Naive B cell (primary cell): Measurements from ENCODE around the gene YAF2. TPM values are rescaled to one million over a fixed set of nuclear protein-coding genes. Genes with fewer than 3 reads are reported as not detected.

Experiments
- ATAC-seq, 2 donors: fragments of 150-1000 bp; cut with Tn5 transposase; 2 replicates each; pipeline ENCODE4 v1.10.0; 2021; ENCODE audit warnings: low read depth in 2 of 2, mild to moderate bottlenecking in 2 of 2, moderate library complexity in 2 of 2
- DNase-seq: peaks from one replicate; pipeline ENCODE4 v3.0.0; 2022
- H3K27ac Mint-ChIP-seq, 6 donors: one replicate each; pipeline ENCODE4 v1.8.0; 2020 to 2022; ENCODE audit warnings: mild to moderate bottlenecking in 6 of 6, mixed read lengths in 6 of 6, moderate library complexity in 5 of 6, inconsistent platforms in 2 of 6
- H3K27me3 Mint-ChIP-seq, 3 donors: one replicate each; pipeline ENCODE4 v1.8.0; 2021 to 2022; ENCODE audit warnings: mixed read lengths in 3 of 3, mild to moderate bottlenecking in 1 of 3
- H3K36me3 Mint-ChIP-seq, 2 donors: one replicate each; pipeline ENCODE4 v1.8.0; 2020 to 2022; ENCODE audit warnings: mixed read lengths in 2 of 2, inconsistent platforms in 1 of 2, mild to moderate bottlenecking in 1 of 2
- H3K4me1 Mint-ChIP-seq, 3 donors: one replicate each; pipeline ENCODE4 v1.8.0; 2020 to 2022; ENCODE audit warnings: mixed read lengths in 3 of 3, inconsistent platforms in 1 of 3, mild to moderate bottlenecking in 1 of 3, moderate library complexity in 1 of 3
- H3K4me3 Mint-ChIP-seq, 8 donors: one replicate each; pipeline ENCODE4 v1.8.0; 2020 to 2022; ENCODE audit warnings: mild to moderate bottlenecking in 8 of 8, mixed read lengths in 8 of 8, moderate library complexity in 8 of 8, inconsistent platforms in 2 of 8
- H3K9me3 Mint-ChIP-seq, 7 donors: one replicate each; pipeline ENCODE4 v1.8.0; 2020 to 2022; ENCODE audit warnings: mixed read lengths in 7 of 7, mild to moderate bottlenecking in 5 of 7, inconsistent platforms in 2 of 7, moderate library complexity in 1 of 7
- polyA plus RNA-seq, 6 donors: library from polyadenylated mRNA; unstranded; fragments of 300-500 nt; fragmentation: Illumina TruSeq; gene quantifications; one replicate each; pipeline ENCODE4 v1.2.3, GENCODE V29; 2021; ENCODE audit warnings: low read depth in 6 of 6

Gene YAF2
- 10 to 100 TPM in 3 of 6 donors, 1 to 10 TPM in 3; 7.1 to 20.9 (median 11.1) TPM for polyA plus RNA-seq

GRCh38 chr12:42238240-42239140, at the start of gene YAF2:
TSS of gene YAF2 (minus strand) at chr12:42238248. CDS start at chr12:42238180, 68 bp downstream.
- Mint-ChIP-seq H3K4me3 (peak within 1 kb of the TSS; percentile 92 to 99 (median 96)), H3K27ac (peak within 1 kb of the TSS; percentile 92 to 97 (median 96)), H3K27me3 (no peaks in the 10 kb centered on the region), H3K4me1 (peaks cover 24 to 32% (median 32%) of the 10 kb centered on the region in 3 donors), H3K36me3 (no peaks in the 10 kb centered on the region), H3K9me3 (no peaks in the 10 kb centered on the region)
- ATAC-seq, result peak; percentile 76 to 78
- peak; percentile 77 for DNase-seq

DNA sequence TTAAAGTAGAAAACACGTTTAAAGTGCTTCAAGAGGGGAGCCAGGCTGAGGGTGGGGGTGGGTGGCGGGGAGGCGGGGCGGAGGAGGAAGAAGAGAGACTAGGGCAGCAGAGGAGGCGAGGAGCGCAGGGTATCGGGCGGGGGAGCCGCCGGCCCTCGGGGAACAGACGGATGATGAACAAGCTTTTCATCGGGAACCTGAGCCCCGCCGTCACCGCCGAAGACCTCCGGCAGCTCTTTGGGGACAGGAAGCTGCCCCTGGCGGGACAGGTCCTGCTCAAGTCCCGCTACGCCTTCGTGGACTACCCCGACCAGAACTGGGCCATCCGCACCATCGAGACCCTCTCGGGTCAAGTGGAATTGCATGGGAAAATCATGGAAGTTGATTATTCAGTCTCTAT, 48.7 kb upstream of the YAF2 start:
- Mint-ChIP-seq H3K27me3 (peaks cover 3 to 17% (median 11%) of the 10 kb centered on the region in 3 donors), H3K4me1 (peaks cover 0 to 6% (median 3%) of the 10 kb centered on the region in 3 donors), H3K27ac (no peak overlapping the region), H3K9me3 (no peaks in the 10 kb centered on the region), H3K4me3 (no peak overlapping the region), H3K36me3 (peaks cover 0 to 5% of the 10 kb centered on the region in 2 donors)
- DNase-seq (no peak), ATAC-seq (no peak)

DNA sequence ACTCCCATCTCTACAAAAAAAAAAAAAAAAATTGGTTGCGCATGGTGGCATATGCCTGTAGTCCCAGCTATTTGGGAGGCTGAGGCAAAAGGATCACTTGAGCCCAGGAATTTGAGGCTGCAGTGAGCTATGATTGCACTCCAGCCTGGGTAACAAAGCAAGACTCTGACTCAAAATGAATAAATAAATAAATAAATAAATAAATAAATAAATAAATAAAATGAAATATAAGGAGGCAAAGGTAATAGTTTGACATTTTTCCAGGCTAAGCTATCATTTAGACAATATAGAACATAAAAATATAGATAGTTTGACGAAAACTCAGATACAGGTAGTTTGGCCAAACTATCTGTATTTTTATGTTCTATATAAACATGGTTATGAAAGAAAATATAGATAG, 47.4 kb upstream of the YAF2 start:
- H3K27me3 Mint-ChIP-seq, result peaks cover 3 to 17% (median 11%) of the 10 kb centered on the region in 3 donors
- no peak for ATAC-seq
- no peaks in the 10 kb centered on the region for H3K9me3 Mint-ChIP-seq
- no peak for DNase-seq
- no peak overlapping the region for H3K27ac Mint-ChIP-seq
- H3K4me3 Mint-ChIP-seq, result no peak overlapping the region
- peaks cover 0 to 6% (median 3%) of the 10 kb centered on the region in 3 donors for H3K4me1 Mint-ChIP-seq
- peaks cover 0 to 5% of the 10 kb centered on the region in 2 donors for H3K36me3 Mint-ChIP-seq

DNA sequence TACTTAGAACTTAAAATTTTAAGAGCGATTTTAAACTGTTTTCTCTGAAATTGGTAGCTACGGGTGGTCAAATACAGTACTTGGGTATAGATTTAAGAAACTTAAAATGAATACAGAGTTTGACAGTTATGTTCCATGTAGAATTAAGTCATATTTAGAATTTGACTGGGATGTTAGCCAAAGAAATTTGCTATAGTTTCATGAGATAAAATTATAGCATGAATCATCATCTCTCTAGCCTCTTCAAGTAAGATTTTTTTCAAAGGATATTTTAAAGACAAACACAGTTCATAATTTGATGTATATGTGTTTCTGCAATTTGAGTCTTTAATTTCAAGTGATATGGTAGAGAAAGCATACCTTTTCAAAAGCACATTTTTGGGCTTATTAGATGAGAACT, 46.8 kb upstream of the YAF2 start:
- ATAC-seq (no peak), DNase-seq (no peak)
- Mint-ChIP-seq H3K4me3 (no peak overlapping the region), H3K9me3 (no peaks in the 10 kb centered on the region), H3K36me3 (peaks cover 0 to 5% of the 10 kb centered on the region in 2 donors), H3K27ac (no peak overlapping the region), H3K27me3 (peaks cover 3 to 17% (median 11%) of the 10 kb centered on the region in 3 donors), H3K4me1 (peaks cover 0 to 6% (median 3%) of the 10 kb centered on the region in 3 donors)

DNA sequence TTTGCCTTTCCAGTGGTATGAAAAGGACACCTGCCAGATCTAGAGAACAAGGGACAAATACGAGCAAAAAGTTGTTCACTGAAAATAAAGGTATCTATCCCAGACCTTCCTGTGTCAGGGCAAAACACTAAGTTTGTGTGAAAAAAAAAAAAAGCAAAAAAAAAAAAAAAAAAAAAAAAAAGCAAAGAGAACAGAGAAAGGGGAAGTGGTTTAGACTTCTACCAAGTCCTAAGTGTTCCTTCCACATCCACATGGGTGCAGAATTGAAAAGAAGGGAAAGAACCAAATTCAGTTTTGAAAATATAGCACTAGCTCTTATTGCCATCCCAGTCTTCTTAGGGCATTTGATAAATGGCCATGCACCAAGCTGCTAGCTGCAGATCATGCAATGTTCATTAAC, 46.1 kb upstream of the YAF2 start:
- H3K9me3 Mint-ChIP-seq, result no peaks in the 10 kb centered on the region
- no peak for DNase-seq
- peaks cover 3 to 17% (median 11%) of the 10 kb centered on the region in 3 donors for H3K27me3 Mint-ChIP-seq
- H3K4me1 Mint-ChIP-seq, result peaks cover 0 to 6% (median 3%) of the 10 kb centered on the region in 3 donors
- no peak overlapping the region for H3K4me3 Mint-ChIP-seq
- H3K36me3 Mint-ChIP-seq, result peaks cover 0 to 5% of the 10 kb centered on the region in 2 donors
- H3K27ac Mint-ChIP-seq, result no peak overlapping the region
- peak; percentile 40 to 56 for ATAC-seq

- H3K9me3 Mint-ChIP-seq, result peaks cover 0 to under 1% (median 0%) of the 10 kb centered on the region in 7 donors
- H3K4me3 Mint-ChIP-seq, result peak overlapping the region in 1 of 8 donors; percentile 20
- H3K27me3 Mint-ChIP-seq, result peaks cover 3 to 17% (median 11%) of the 10 kb centered on the region in 3 donors
- ATAC-seq, result no peak
- peaks cover 0 to 5% of the 10 kb centered on the region in 2 donors for H3K36me3 Mint-ChIP-seq
- no peak for DNase-seq
- no peak overlapping the region for H3K27ac Mint-ChIP-seq
- peaks cover 0 to 6% (median 3%) of the 10 kb centered on the region in 3 donors for H3K4me1 Mint-ChIP-seq
Observed at GRCh38 chr12:42283739-42284138, 45.7 kb upstream of the YAF2 start.

- no peaks in the 10 kb centered on the region for H3K36me3 Mint-ChIP-seq
- DNase-seq (no peak), ATAC-seq (no peak)
- peaks cover 0 to 3% (median 0%) of the 10 kb centered on the region in 7 donors for H3K9me3 Mint-ChIP-seq
- H3K4me1 Mint-ChIP-seq, result peaks cover 3 to 7% (median 6%) of the 10 kb centered on the region in 3 donors
- no peak overlapping the region for H3K4me3 Mint-ChIP-seq
- H3K27me3 Mint-ChIP-seq, result peaks cover 0 to 3% (median 0%) of the 10 kb centered on the region in 3 donors
- peak overlapping the region in 1 of 6 donors; percentile 16 for H3K27ac Mint-ChIP-seq
Observed at GRCh38 chr12:42282294-42282693, 44.2 kb upstream of the YAF2 start.

DNA sequence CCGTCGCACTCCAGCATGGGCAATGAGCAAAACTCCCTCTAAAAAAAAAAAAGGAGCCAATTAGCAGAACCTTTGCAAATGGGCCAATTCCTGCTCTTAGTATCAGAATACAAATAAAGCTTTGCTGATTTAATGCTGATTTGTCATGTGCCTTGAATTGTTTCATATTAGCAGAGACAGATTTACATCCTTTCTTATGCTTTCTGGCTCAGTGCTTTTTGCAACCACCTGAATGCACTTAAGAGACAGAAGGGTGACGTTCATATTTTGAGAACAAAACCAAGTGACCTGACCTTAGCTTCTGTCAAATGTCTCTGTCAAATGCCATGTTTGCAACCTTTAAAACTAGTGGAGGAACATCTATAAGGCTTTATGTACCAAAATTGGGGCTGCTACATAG, 43.8 kb upstream of the YAF2 start:
- Mint-ChIP-seq H3K27me3 (no peaks in the 10 kb centered on the region), H3K36me3 (no peaks in the 10 kb centered on the region), H3K4me3 (no peak overlapping the region), H3K27ac (no peak overlapping the region), H3K9me3 (peaks cover 0 to 3% (median 0%) of the 10 kb centered on the region in 7 donors), H3K4me1 (peaks cover 3 to 7% (median 6%) of the 10 kb centered on the region in 3 donors)
- ATAC-seq (no peak), DNase-seq (no peak)

GRCh38 chr12:42281278-42281677, 43.2 kb upstream of the YAF2 start:
- DNase-seq (no peak), ATAC-seq (no peak)
- Mint-ChIP-seq H3K27ac (no peak overlapping the region), H3K4me3 (no peak overlapping the region), H3K4me1 (peaks cover 3 to 7% (median 6%) of the 10 kb centered on the region in 3 donors), H3K9me3 (peaks cover 0 to 3% (median 0%) of the 10 kb centered on the region in 7 donors), H3K36me3 (no peaks in the 10 kb centered on the region), H3K27me3 (no peaks in the 10 kb centered on the region)

GRCh38 chr12:42278128-42278510, 40.1 kb upstream of the YAF2 start:
- DNase-seq (no peak), ATAC-seq (no peak)
- H3K27ac Mint-ChIP-seq, result no peak overlapping the region
- peaks cover 0 to 7% (median 0%) of the 10 kb centered on the region in 3 donors for H3K4me1 Mint-ChIP-seq
- no peak overlapping the region for H3K4me3 Mint-ChIP-seq
- peaks cover 0 to 3% (median 2%) of the 10 kb centered on the region in 7 donors for H3K9me3 Mint-ChIP-seq
- H3K36me3 Mint-ChIP-seq, result no peaks in the 10 kb centered on the region
- no peaks in the 10 kb centered on the region for H3K27me3 Mint-ChIP-seq

DNA sequence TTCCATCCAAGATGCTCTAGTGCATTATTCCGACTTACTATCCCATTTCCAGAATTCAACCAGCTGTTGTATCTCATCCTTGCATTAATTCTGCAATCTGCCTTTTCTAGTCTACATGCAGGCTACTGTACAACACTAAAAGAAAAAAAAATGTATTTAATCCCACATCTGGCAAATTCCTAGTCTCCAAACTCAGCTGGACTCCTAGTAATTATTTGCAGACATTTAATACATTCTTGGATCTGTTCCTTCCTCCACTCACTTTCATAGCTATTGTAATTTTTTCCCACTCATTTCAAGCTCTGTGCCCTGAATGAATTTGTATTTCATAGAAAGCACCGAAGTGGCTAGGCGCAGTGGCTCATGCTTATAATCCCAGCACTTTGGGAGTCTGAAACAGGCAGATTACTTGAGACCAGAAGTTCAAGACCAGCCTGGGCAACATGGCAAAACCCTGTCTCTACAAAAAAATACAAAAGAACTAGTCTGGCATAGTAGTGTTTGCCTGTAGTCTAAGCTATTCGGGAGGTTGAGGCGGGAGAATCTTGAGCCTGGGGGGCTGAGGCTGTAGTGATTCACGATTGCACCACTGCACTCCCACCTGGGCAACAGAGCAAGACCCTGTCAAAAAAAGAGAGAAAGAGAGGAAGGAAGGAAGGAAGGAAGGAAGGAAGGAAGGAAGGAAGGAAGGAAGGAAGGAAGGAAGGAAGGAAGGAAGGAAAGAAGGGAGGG, 39.5 kb upstream of the YAF2 start:
- Mint-ChIP-seq H3K4me3 (no peak overlapping the region), H3K9me3 (peaks cover 0 to 4% (median 2%) of the 10 kb centered on the region in 7 donors), H3K27me3 (peaks cover 0 to 5% (median 3%) of the 10 kb centered on the region in 3 donors), H3K36me3 (peaks cover 3% of the 10 kb centered on the region in 2 donors), H3K4me1 (peaks cover 0 to 7% (median 0%) of the 10 kb centered on the region in 3 donors), H3K27ac (peak overlapping the region in 1 of 6 donors; percentile 67)
- ATAC-seq, result no peak
- DNase-seq, result no peak

DNA sequence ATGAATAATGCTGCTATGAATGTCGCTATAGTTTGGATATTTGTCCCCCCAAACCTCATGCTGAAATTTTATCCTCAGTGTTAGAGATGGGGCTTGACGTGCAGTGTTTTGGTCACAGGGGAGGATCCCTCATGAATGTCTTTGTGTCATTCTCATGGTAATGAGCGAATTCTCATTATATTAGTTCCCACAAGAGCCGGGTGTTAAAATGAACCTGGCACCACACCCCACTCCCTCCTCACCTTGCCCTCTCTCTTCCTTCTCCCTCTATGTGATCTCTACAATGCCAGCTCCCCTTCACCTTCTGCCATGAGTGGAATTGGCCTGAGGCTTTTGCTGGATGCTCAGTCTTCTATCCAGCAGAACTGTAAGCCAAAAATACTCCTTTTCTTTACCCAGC, 37.5 kb upstream of the YAF2 start:
- H3K27ac Mint-ChIP-seq, result no peak overlapping the region

DNA sequence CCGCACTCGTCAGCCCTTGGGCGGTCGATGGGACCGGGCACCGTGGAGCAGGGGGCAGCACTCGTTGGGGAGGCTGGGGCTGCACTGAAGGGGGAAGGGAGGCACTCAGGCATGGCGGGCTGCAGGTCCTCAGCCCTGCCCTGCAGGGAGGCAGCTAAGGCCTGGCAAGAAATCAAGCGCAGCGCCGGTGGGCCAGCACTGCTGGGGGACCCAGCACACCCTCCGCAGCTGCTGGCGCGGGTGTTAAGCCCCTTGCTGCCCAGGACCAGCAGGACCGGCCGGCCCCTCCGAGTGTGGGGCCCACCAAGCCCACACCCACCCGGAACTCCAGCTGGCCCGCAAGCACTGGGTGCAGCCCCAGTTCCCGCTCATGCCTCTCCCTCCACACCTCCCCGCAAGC, 35.7 kb upstream of the YAF2 start:
- H3K4me1 Mint-ChIP-seq, result peaks cover 0 to 7% (median 0%) of the 10 kb centered on the region in 3 donors
- H3K4me3 Mint-ChIP-seq, result no peak overlapping the region
- peaks cover 6 to 18% (median 14%) of the 10 kb centered on the region in 3 donors for H3K27me3 Mint-ChIP-seq

More for the DNA sequence above, 37.5 kb upstream of the YAF2 start:
- peaks cover 0 to 4% (median 2%) of the 10 kb centered on the region in 7 donors for H3K9me3 Mint-ChIP-seq
- no peak overlapping the region for H3K4me3 Mint-ChIP-seq
- H3K4me1 Mint-ChIP-seq, result peaks cover 0 to 7% (median 0%) of the 10 kb centered on the region in 3 donors
- peaks cover 5 to 6% of the 10 kb centered on the region in 2 donors for H3K36me3 Mint-ChIP-seq
- DNase-seq (no peak), ATAC-seq (no peak)
- peaks cover 0 to 18% (median 7%) of the 10 kb centered on the region in 3 donors for H3K27me3 Mint-ChIP-seq

More for the DNA sequence above, 35.7 kb upstream of the YAF2 start:
- ATAC-seq, result no peak
- DNase-seq, result no peak
- Mint-ChIP-seq H3K36me3 (peaks cover 5 to 6% of the 10 kb centered on the region in 2 donors), H3K9me3 (peaks cover 0 to 4% (median 2%) of the 10 kb centered on the region in 7 donors), H3K27ac (no peak overlapping the region)
